Heart left ventricle (tissue), 13 donors: ENCODE results near the gene POU6F2.

Experiments
- POLR2A ChIP-seq, 2 donors: fragments of 450-650 bp; IDR thresholded peaks; one replicate each; pipeline ENCODE4 v1.6.1; 2017; ENCODE audit warnings: antibody characterized with exemption in 2 of 2, mild to moderate bottlenecking in 2 of 2, moderate library complexity in 2 of 2
- TF ChIP-seq, protein P1 (sequence below), 12 donors: fragments of 200-600 bp; sonication (generic) in 4 of 12; IDR thresholded peaks; one replicate each; pipeline versions ENCODE4 v1.5.0 to v1.8.0; 2018 to 2022; ENCODE audit warnings: antibody characterized with exemption in 12 of 12, mild to moderate bottlenecking in 5 of 12
- donor health status: ischemic (EF 13 %, LVEDD 7.1; RV severe dilation, severe dysfunction).
- donor health status: DM: no; HTN: yes; CAD: no.
- donor health status: DM: no; HTN: no; CAD: no.
- donor health status: ischemic (EF 25% LVEDD 6.9; RV normal size, moderate dysfunction).
- donor health status: ischemic (EF 25% LVEDD 5.7; RV mildly dilated, moderate dysfunction).
- donor health status: ischemic (EF 35%, LVEDD 5.7; RV mildly dilated, moderate dysfunction).
- donor health status: nonischemic (EF 11% LVEDD 7.7; RV severe dilation, severe dysfunction).
- donor health status: DM: yes; HTN: yes; CAD: no.
- donor health status: PGD.
- donor health status: ischemic (EF 29% LVEDD 5.4; RV normal size, mild dysfunction).
- donor health status: nonischemic (EF 23%, LVEDD 6.1; RV moderate dilation, normal function).

GRCh38 chr7:39186671-39187070, 209.0 kb downstream of the POU6F2 start:
- TF ChIP-seq, protein P1, sequence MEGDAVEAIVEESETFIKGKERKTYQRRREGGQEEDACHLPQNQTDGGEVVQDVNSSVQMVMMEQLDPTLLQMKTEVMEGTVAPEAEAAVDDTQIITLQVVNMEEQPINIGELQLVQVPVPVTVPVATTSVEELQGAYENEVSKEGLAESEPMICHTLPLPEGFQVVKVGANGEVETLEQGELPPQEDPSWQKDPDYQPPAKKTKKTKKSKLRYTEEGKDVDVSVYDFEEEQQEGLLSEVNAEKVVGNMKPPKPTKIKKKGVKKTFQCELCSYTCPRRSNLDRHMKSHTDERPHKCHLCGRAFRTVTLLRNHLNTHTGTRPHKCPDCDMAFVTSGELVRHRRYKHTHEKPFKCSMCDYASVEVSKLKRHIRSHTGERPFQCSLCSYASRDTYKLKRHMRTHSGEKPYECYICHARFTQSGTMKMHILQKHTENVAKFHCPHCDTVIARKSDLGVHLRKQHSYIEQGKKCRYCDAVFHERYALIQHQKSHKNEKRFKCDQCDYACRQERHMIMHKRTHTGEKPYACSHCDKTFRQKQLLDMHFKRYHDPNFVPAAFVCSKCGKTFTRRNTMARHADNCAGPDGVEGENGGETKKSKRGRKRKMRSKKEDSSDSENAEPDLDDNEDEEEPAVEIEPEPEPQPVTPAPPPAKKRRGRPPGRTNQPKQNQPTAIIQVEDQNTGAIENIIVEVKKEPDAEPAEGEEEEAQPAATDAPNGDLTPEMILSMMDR (IDR thresholded peaks at IDR 0.05) = no peak
- TF ChIP-seq POLR2A (IDR thresholded peaks at IDR 0.05) = no peak
